H1 (cell line): ENCODE results near the gene PMPCB. TPM values are rescaled to one million over a fixed set of nuclear protein-coding genes. Genes with fewer than 3 reads are reported as not detected.

ENCODE experiments used
- CTCF ChIA-PET: fragments of 300-600 bp; sonication (Branson Sonifier 250); formaldehyde crosslinking; loops from one replicate; lab custom pipeline; 2021; ENCODE audit not compliant: partially characterized antibody; lab: Charles Lee
- POLR2A ChIA-PET: fragments of 300-600 bp; sonication (Branson Sonifier 250); formaldehyde crosslinking; loops from one replicate; lab custom pipeline; 2021; ENCODE audit warnings: inconsistent platforms; ENCODE audit not compliant: partially characterized antibody; lab: Charles Lee
- DNase-seq, 2 experiments: peaks; one replicate each; pipeline versions ENCODE4 v3.0.0 to v3.0.0-alpha.2; 2010 to 2022; ENCODE audit warnings: low spot score in 2 of 2, low read depth in 1 of 2, mixed read lengths in 1 of 2
- FAIRE-seq: peaks from 2 replicates; lab custom pipeline; 2011; peaks lifted over from hg19 to GRCh38; lab: Jason Lieb, UNC
- H2AFZ ChIP-seq: 2 replicates; pipeline ENCODE4 v1.8.1; 2012; ENCODE audit warnings: low read length, inconsistent platforms
- H2AK5ac ChIP-seq: 2 replicates; pipeline ENCODE4 v1.6.1; 2013; ENCODE audit warnings: low read depth, low read length
- H2BK120ac ChIP-seq: replicated peaks from 2 replicates; pipeline ENCODE3; 2013; ENCODE audit warnings: low read depth, low read length, inconsistent platforms
- H2BK12ac ChIP-seq: 2 replicates; pipeline ENCODE4 v1.6.1; 2013; ENCODE audit warnings: low read depth, low read length
- H2BK15ac ChIP-seq: 2 replicates; pipeline ENCODE4 v1.6.1; 2013; ENCODE audit warnings: low read length
- H2BK20ac ChIP-seq: 2 replicates; pipeline ENCODE4 v1.6.1; 2013; ENCODE audit warnings: low read length
- H2BK5ac ChIP-seq: 2 replicates; pipeline ENCODE4 v1.6.1; 2013; ENCODE audit warnings: low read depth, low read length
- H3K14ac ChIP-seq: 2 replicates; pipeline ENCODE4 v1.6.1; 2013; ENCODE audit warnings: inconsistent platforms; ENCODE audit not compliant: insufficient read length
- H3K18ac ChIP-seq: 2 replicates; pipeline ENCODE4 v1.6.1; 2013; ENCODE audit warnings: low read length; ENCODE audit errors: extremely low read depth
- H3K23ac ChIP-seq: 2 replicates; pipeline ENCODE4 v1.6.1; 2013; ENCODE audit warnings: inconsistent platforms; ENCODE audit not compliant: insufficient read length
- H3K23me2 ChIP-seq: 2 replicates; pipeline ENCODE4 v1.6.1; 2013; ENCODE audit warnings: low read depth, low read length
- H3K27ac ChIP-seq: 2 replicates; pipeline ENCODE4 v1.6.1; 2011; ENCODE audit warnings: low read depth, low read length, inconsistent platforms
- H3K27me3 ChIP-seq, 4 experiments: replicated peaks in 1 of 4; 1 replicate in 1 of 4; 2 replicates in 3 of 4; pipeline versions ENCODE4 v1.6.1 to v1.8.1; 2011 to 2013; ENCODE audit warnings: low read length in 3 of 4, mild to moderate bottlenecking in 3 of 4, inconsistent platforms in 2 of 4, mixed read lengths in 2 of 4, moderate library complexity in 1 of 4; ENCODE audit not compliant: control insufficient read depth in 3 of 4, insufficient read depth in 3 of 4; ENCODE audit errors: extremely low read depth in 1 of 4
- H3K36me3 ChIP-seq, 4 experiments: 2 replicates each; pipeline versions ENCODE4 v1.6.1 to v1.8.1; 2011 to 2013; ENCODE audit warnings: mild to moderate bottlenecking in 4 of 4, low read length in 3 of 4, moderate library complexity in 2 of 4, control low read depth in 1 of 4, inconsistent platforms in 1 of 4; ENCODE audit not compliant: insufficient read depth in 4 of 4, control insufficient read depth in 2 of 4
- H3K4ac ChIP-seq: replicated peaks from 2 replicates; pipeline ENCODE3; 2013; ENCODE audit warnings: low read length, low read depth, mixed read lengths, inconsistent platforms; ENCODE audit not compliant: insufficient read length
- H3K4me1 ChIP-seq, 4 experiments: replicated peaks in 1 of 4; 1 replicate in 1 of 4; 2 replicates in 3 of 4; pipeline versions ENCODE4 v1.6.1 to v1.8.1; 2011 to 2013; ENCODE audit warnings: low read length in 3 of 4, inconsistent platforms in 2 of 4, mixed read lengths in 1 of 4; ENCODE audit not compliant: insufficient read depth in 4 of 4, control insufficient read depth in 3 of 4
- H3K4me2 ChIP-seq, 2 experiments: 2 replicates each; pipeline versions ENCODE4 v1.6.1 to v1.8.1; 2011 to 2013; ENCODE audit warnings: low read depth in 2 of 2, low read length in 2 of 2, control low read depth in 1 of 2, inconsistent platforms in 1 of 2, mild to moderate bottlenecking in 1 of 2; ENCODE audit not compliant: insufficient read depth in 1 of 2
- H3K4me3 ChIP-seq, 4 experiments: fragments of 200-600, 300-600 bp in 1 of 4; sonication (generic), shearing (Covaris generic), sonication (Bioruptor Twin) in 1 of 4; 2 replicates each; pipeline versions ENCODE4 v1.5.1 to v1.8.1; 2011 to 2016; ENCODE audit warnings: low read length in 4 of 4, low read depth in 3 of 4, control low read depth in 2 of 4, inconsistent platforms in 2 of 4, mild to moderate bottlenecking in 2 of 4, mixed read lengths in 1 of 4, moderate library complexity in 1 of 4; ENCODE audit not compliant: insufficient read depth in 2 of 4; ENCODE audit errors: extremely low read depth in 1 of 4
- H3K56ac ChIP-seq: replicated peaks from 2 replicates; pipeline ENCODE3; 2013; ENCODE audit warnings: low read depth, mild to moderate bottlenecking, mixed read lengths, low read length, inconsistent platforms; ENCODE audit not compliant: insufficient read length
- H3K79me1 ChIP-seq: 2 replicates; pipeline ENCODE4 v1.6.1; 2013; ENCODE audit warnings: low read depth, low read length, control low read depth
- H3K79me2 ChIP-seq, 2 experiments: 2 replicates each; pipeline versions ENCODE4 v1.6.1 to v1.8.1; 2012 to 2013; ENCODE audit warnings: low read length in 2 of 2, mild to moderate bottlenecking in 2 of 2, inconsistent platforms in 1 of 2; ENCODE audit not compliant: insufficient read depth in 2 of 2, control insufficient read depth in 1 of 2
- H3K9ac ChIP-seq, 4 experiments: replicated peaks in 1 of 4; 1 replicate in 1 of 4; 2 replicates in 3 of 4; pipeline versions ENCODE4 v1.6.1 to v1.8.1; 2011 to 2013; ENCODE audit warnings: low read depth in 3 of 4, low read length in 3 of 4, control low read depth in 2 of 4, mild to moderate bottlenecking in 2 of 4, moderate library complexity in 2 of 4, inconsistent platforms in 1 of 4; ENCODE audit errors: extremely low read depth in 1 of 4
- H3K9me3 ChIP-seq, 2 experiments: 2 replicates each; pipeline versions ENCODE4 v1.6.1 to v1.8.1; 2012 to 2013; ENCODE audit warnings: mild to moderate bottlenecking in 2 of 2, moderate library complexity in 2 of 2, control low read depth in 1 of 2, inconsistent platforms in 1 of 2, low read depth in 1 of 2, low read length in 1 of 2, mixed read lengths in 1 of 2; ENCODE audit not compliant: insufficient read depth in 2 of 2
- H4K20me1 ChIP-seq, 2 experiments: replicated peaks in 1 of 2; 2 replicates each; pipeline versions ENCODE3 to v1.8.1; 2011 to 2013; ENCODE audit warnings: inconsistent platforms in 2 of 2, low read length in 2 of 2, mild to moderate bottlenecking in 1 of 2; ENCODE audit not compliant: insufficient read depth in 2 of 2, control insufficient read depth in 1 of 2
- H4K5ac ChIP-seq: 2 replicates; pipeline ENCODE4 v1.6.1; 2013; ENCODE audit warnings: low read length, low read depth, mixed read lengths, inconsistent platforms; ENCODE audit not compliant: insufficient read length
- H4K8ac ChIP-seq: 2 replicates; pipeline ENCODE4 v1.8.0; 2013; ENCODE audit warnings: mild to moderate bottlenecking, moderate library complexity, low read length, inconsistent platforms; ENCODE audit not compliant: insufficient read depth; ENCODE audit errors: extremely low read depth
- H4K91ac ChIP-seq: replicated peaks from 2 replicates; pipeline ENCODE3; 2013; ENCODE audit warnings: low read length, mixed read lengths, inconsistent platforms; ENCODE audit not compliant: insufficient read length
- ATF2 ChIP-seq: IDR thresholded peaks from 2 replicates; pipeline ENCODE4 v1.6.1; 2012; ENCODE audit warnings: low read length, inconsistent platforms
- BACH1 ChIP-seq: IDR thresholded peaks from 2 replicates; pipeline ENCODE4 v1.6.1; 2012; ENCODE audit warnings: low read length, improper control_type of control experiment
- CBX8 ChIP-seq: fragments of 300-800, 300-1000 bp; sonication (generic); IDR thresholded peaks from 2 replicates; pipeline ENCODE4 v1.7.1; 2016; ENCODE audit warnings: low read depth, low read length, borderline replicate concordance
- CTBP2 ChIP-seq: IDR thresholded peaks from 2 replicates; pipeline ENCODE4 v1.7.0; 2011; ENCODE audit warnings: borderline replicate concordance, mild to moderate bottlenecking, moderate library complexity, mixed read lengths, low read length; ENCODE audit not compliant: insufficient read depth, insufficient read length
- HDAC2 ChIP-seq, 2 experiments: fragments of 300-600 bp in 1 of 2; sonication (generic) in 1 of 2; IDR thresholded peaks; 2 replicates each; pipeline ENCODE4 v1.6.1; 2011 to 2012; ENCODE audit warnings: low read depth in 2 of 2, low read length in 2 of 2, mild to moderate bottlenecking in 2 of 2, moderate library complexity in 2 of 2, borderline replicate concordance in 1 of 2, inconsistent platforms in 1 of 2
- JUN ChIP-seq: IDR thresholded peaks from 2 replicates; pipeline ENCODE4 v1.6.1; 2011; ENCODE audit warnings: low read depth, mild to moderate bottlenecking, improper control_type of control experiment, low read length
- MAFK ChIP-seq: IDR thresholded peaks from 2 replicates; pipeline ENCODE4 v1.6.1; 2012; ENCODE audit warnings: low read depth, mild to moderate bottlenecking, improper control_type of control experiment, low read length
- MAX ChIP-seq: IDR thresholded peaks from 2 replicates; pipeline ENCODE4 v1.6.1; 2012; ENCODE audit warnings: inconsistent platforms
- SRF ChIP-seq: IDR thresholded peaks from 2 replicates; pipeline ENCODE4 v1.6.1; 2011; ENCODE audit warnings: mild to moderate bottlenecking, low read depth, low read length, moderate library complexity
- TCF12 ChIP-seq: IDR thresholded peaks from 2 replicates; pipeline ENCODE4 v1.6.1; 2011; ENCODE audit warnings: low read depth, mild to moderate bottlenecking, low read length
- TEAD4 ChIP-seq: IDR thresholded peaks from 2 replicates; pipeline ENCODE4 v1.6.1; 2012; ENCODE audit warnings: low read depth, low read length, inconsistent platforms, mixed read lengths
- YY1 ChIP-seq: IDR thresholded peaks from 2 replicates; pipeline ENCODE4 v1.6.1; 2011; ENCODE audit warnings: low read depth, mild to moderate bottlenecking, low read length
- WGBS, 2 experiments: shearing (Covaris generic) in 1 of 2; methylation state at CpG; one replicate each; pipeline versions ENCODE4 v1.1.6 to v1.1.7; 2013 to 2015; ENCODE audit warnings: low lambda C conversion rate in 2 of 2, mixed read lengths in 2 of 2, inconsistent platforms in 1 of 2, low coverage in 1 of 2, missing lambda C conversion rate in 1 of 2; ENCODE audit not compliant: insufficient replicate concordance in 2 of 2, insufficient coverage in 1 of 2, insufficient read length in 1 of 2; ENCODE audit errors: extremely low coverage in 1 of 2, missing lambda C conversion rate in 1 of 2; 5-methylcytosine and 5-hydroxymethylcytosine counted together
- polyA plus RNA-seq, 7 experiments: library from polyadenylated mRNA; depleted of rRNA in 3 of 7; stranded (reverse) in 5 of 7; unstranded in 2 of 7; fragments of >200 nt in 5 of 7; fragments of 200-250 nt in 2 of 7; gene quantifications; 1 replicate in 5 of 7; 2 replicates in 1 of 7; 4 replicates in 1 of 7; pipeline versions ENCODE4 v1.2.1 to v1.2.3, GENCODE V29; 2011 to 2013; ENCODE audit warnings: missing spikeins in 2 of 7, mixed read lengths in 2 of 7
- total RNA-seq: library from RNA; stranded (reverse); fragmentation: NEBNext Ultra II Directional; extraction: Animal tissue kit (Norgen Biotek cat#: 25700); gene quantifications from 2 replicates; pipeline ENCODE4 v1.2.1, GENCODE V29; 2021

PMPCB gene
- total and polyA plus RNA-seq, 2 of the 8 experiments (the other 6 are each of a cell fraction or from before 2014, with no cell fraction given), result 60.6 to 83.5 TPM

GRCh38 chr7:103299660-103300059, 2.4 kb downstream of the PMPCB start:
- FAIRE-seq, result no peak
- Histone ChIP-seq H2BK15ac (no peak overlapping the region), H3K14ac (no peak overlapping the region), H3K56ac (no peak overlapping the region), H3K9me3 (no peaks in the 10 kb centered on the region), H3K36me3 (peaks cover 3 to 58% (median 39%) of the 10 kb centered on the region in 4 experiments), H4K8ac (no peak overlapping the region), H3K4me2 (no peak overlapping the region), H3K79me2 (peaks cover 0 to 26% of the 10 kb centered on the region in 2 experiments; a peak in 3 of 4 replicates), H4K20me1 (peaks cover 0 to 2% of the 10 kb centered on the region in 2 experiments), H2BK120ac (no peak overlapping the region), H3K23me2 (no peaks in the 10 kb centered on the region), H3K4me1 (peaks cover 0 to 5% (median 0%) of the 10 kb centered on the region in 4 experiments; a peak in 1 of 7 replicates), H4K91ac (no peak overlapping the region), H3K79me1 (no peaks in the 10 kb centered on the region; the same call in 1 of the 2 replicates), H4K5ac (no peak overlapping the region), H2AK5ac (no peak overlapping the region), H3K18ac (no peak overlapping the region), H2BK5ac (no peak overlapping the region), H2AFZ (no peak overlapping the region), H3K4me3 (no peak overlapping the region), H3K27me3 (no peaks in the 10 kb centered on the region), H2BK20ac (no peak overlapping the region), H2BK12ac (no peak overlapping the region), H3K9ac (no peak overlapping the region), H3K23ac (no peak overlapping the region), H3K27ac (no peak overlapping the region), H3K4ac (no peak overlapping the region)
- WGBS, 2 experiments, result 91% methylated on average over 6 of the region's 6 CpGs; no CpG with 5 or more reads in 1 of the 2 experiments
- CTCF ChIA-PET, result no interaction called here
- no peak for DNase-seq
- POLR2A ChIA-PET, result interaction anchor here (0.5 to 1.8 kb wide), 3 partner anchors 12 to 28 kb away, joined by 3 to 4 read pairs (median 3); no protein-coding TSS in a partner anchor
- TF ChIP-seq BACH1, result no peak
- TF ChIP-seq TEAD4, result no peak
- no peak for TF ChIP-seq MAFK
- no peak for TF ChIP-seq JUN
- TF ChIP-seq CBX8, result no peak
- no peak for TF ChIP-seq HDAC2 (IDR thresholded peaks at IDR 0.05; ENCODE audit: borderline replicate concordance in 1 of 2, low read depth in 2 of 2, low read length in 2 of 2)
- TF ChIP-seq CTBP2, result no peak
- TF ChIP-seq TCF12, result no peak
- TF ChIP-seq MAX, result no peak
- TF ChIP-seq ATF2, result no peak
- no peak for TF ChIP-seq SRF
- TF ChIP-seq YY1, result no peak
